Erythroblast (primary cell): Measurements from ENCODE around the gene HERC2.
"Not testable (repeated sequence)": the region's sequence is repeated elsewhere in the genome, so short reads cannot be mapped to it uniquely, and the experiment has no call there.

ENCODE experiments used
- GATA1 ChIP-seq: IDR thresholded peaks from 2 replicates; pipeline ENCODE4 v1.6.1; 2011; ENCODE audit warnings: low read depth, mild to moderate bottlenecking, control low read depth, low read length, moderate library complexity
- POLR2A ChIP-seq: IDR thresholded peaks from 2 replicates; pipeline ENCODE4 v1.6.1; 2011; ENCODE audit warnings: mild to moderate bottlenecking, low read length

GRCh38 chr15:28151864-28152537, 170.0 kb downstream of the HERC2 start:
- not testable (repeated sequence) for TF ChIP-seq POLR2A, GATA1
